ENCODE data around the gene ESPNL.

Gene ESPNL

GRCh38 chr2:238163481-238164198 lies 63.5 kb downstream of the ESPNL start:
- CTCF ChIA-PET, result no interaction called here
- WGBS (ENCODE audit: insufficient coverage), result under 1% methylated on average over 79 of the region's 95 CpGs
- H3K4me3 ChIP-seq (ENCODE audit: control insufficient read depth in 1 of 7, extremely low read depth in 1 of 7, insufficient read depth in 4 of 7, low read depth in 2 of 7, low read length in 6 of 7), result peak overlapping the region in 5 of 7 experiments; percentile 15 to 54 (median 50)
- peaks cover 0 to 68% (median 21%) of the 10 kb centered on the region in 5 experiments for H3K27me3 ChIP-seq (replicated peaks in 2 of 5; ENCODE audit: control insufficient read depth in 4 of 5, insufficient read depth in 5 of 5, low read length in 4 of 5)
- H3K27ac ChIP-seq (ENCODE audit: insufficient read depth in 1 of 2, low read depth in 1 of 2, low read length in 2 of 2, poor library complexity in 1 of 2, severe bottlenecking in 2 of 2), result no peak overlapping the region
- POLR2A ChIA-PET, result no interaction called here
- H3K9me3 ChIP-seq (ENCODE audit: control extremely low read depth in 1 of 5, control insufficient read depth in 4 of 5, insufficient read depth in 2 of 5, low read depth in 1 of 5, low read length in 4 of 5), result no peaks in the 10 kb centered on the region
- H3K36me3 ChIP-seq (ENCODE audit: control insufficient read depth in 4 of 4, insufficient read depth in 4 of 4, low read length in 3 of 4), result peaks cover 0 to 10% (median 6%) of the 10 kb centered on the region in 4 experiments
- H3K4me1 ChIP-seq (ENCODE audit: control extremely low read depth in 1 of 4, control insufficient read depth in 4 of 4, insufficient read depth in 4 of 4, low read length in 3 of 4), result peaks cover 2 to 25% (median 23%) of the 10 kb centered on the region in 4 experiments
- DNase-seq, result peak in 1 of 3 donors; percentile 34

GRCh38 chr2:238164906-238165287 lies 64.8 kb downstream of the ESPNL start:
- H3K27ac ChIP-seq (ENCODE audit: insufficient read depth in 1 of 2, low read depth in 1 of 2, low read length in 2 of 2, poor library complexity in 1 of 2, severe bottlenecking in 2 of 2), result no peak overlapping the region
- H3K4me3 ChIP-seq (ENCODE audit: control insufficient read depth in 1 of 7, extremely low read depth in 1 of 7, insufficient read depth in 4 of 7, low read depth in 2 of 7, low read length in 6 of 7), result no peak overlapping the region
- H3K9me3 ChIP-seq (ENCODE audit: control extremely low read depth in 1 of 5, control insufficient read depth in 4 of 5, insufficient read depth in 2 of 5, low read depth in 1 of 5, low read length in 4 of 5), result no peaks in the 10 kb centered on the region
- CTCF ChIA-PET, result no interaction called here
- POLR2A ChIA-PET, result interaction anchor here (0.7 kb wide), 1 partner anchor 9 kb away, joined by 5 read pairs; no protein-coding TSS in a partner anchor
- H3K4me1 ChIP-seq (ENCODE audit: control extremely low read depth in 1 of 4, control insufficient read depth in 4 of 4, insufficient read depth in 4 of 4, low read length in 3 of 4), result peaks cover 0 to 16% (median 15%) of the 10 kb centered on the region in 4 experiments
- WGBS (ENCODE audit: insufficient coverage), result 95% methylated on average over 8 of the region's 8 CpGs
- DNase-seq, result no peak
- peaks cover 0 to 19% (median 10%) of the 10 kb centered on the region in 4 experiments for H3K36me3 ChIP-seq (ENCODE audit: control insufficient read depth in 4 of 4, insufficient read depth in 4 of 4, low read length in 3 of 4)
- H3K27me3 ChIP-seq (replicated peaks in 2 of 5; ENCODE audit: control insufficient read depth in 4 of 5, insufficient read depth in 5 of 5, low read length in 4 of 5), result peaks cover 0 to 60% (median 17%) of the 10 kb centered on the region in 5 experiments

- 96% methylated on average over 9 of the region's 12 CpGs for WGBS (ENCODE audit: insufficient coverage)
- POLR2A ChIA-PET, result interaction anchor here (0.7 kb wide), 1 partner anchor 9 kb away, joined by 5 read pairs; no protein-coding TSS in a partner anchor
- no peak for DNase-seq
- H3K4me1 ChIP-seq (ENCODE audit: control extremely low read depth in 1 of 4, control insufficient read depth in 4 of 4, insufficient read depth in 4 of 4, low read length in 3 of 4), result peaks cover 0 to 11% (median 10%) of the 10 kb centered on the region in 4 experiments
- no peak overlapping the region for H3K27ac ChIP-seq (ENCODE audit: insufficient read depth in 1 of 2, low read depth in 1 of 2, low read length in 2 of 2, poor library complexity in 1 of 2, severe bottlenecking in 2 of 2)
- H3K9me3 ChIP-seq (ENCODE audit: control extremely low read depth in 1 of 5, control insufficient read depth in 4 of 5, insufficient read depth in 2 of 5, low read depth in 1 of 5, low read length in 4 of 5), result no peaks in the 10 kb centered on the region
- H3K27me3 ChIP-seq (replicated peaks in 2 of 5; ENCODE audit: control insufficient read depth in 4 of 5, insufficient read depth in 5 of 5, low read length in 4 of 5), result peaks cover 0 to 54% (median 14%) of the 10 kb centered on the region in 5 experiments
- CTCF ChIA-PET, result no interaction called here
- no peak overlapping the region for H3K4me3 ChIP-seq (ENCODE audit: control insufficient read depth in 1 of 7, extremely low read depth in 1 of 7, insufficient read depth in 4 of 7, low read depth in 2 of 7, low read length in 6 of 7)
- peaks cover 0 to 24% (median 12%) of the 10 kb centered on the region in 4 experiments for H3K36me3 ChIP-seq (ENCODE audit: control insufficient read depth in 4 of 4, insufficient read depth in 4 of 4, low read length in 3 of 4)
Observed at GRCh38 chr2:238165288-238165921, 65.3 kb downstream of the ESPNL start.

GRCh38 chr2:238166391-238167343 lies 66.5 kb downstream of the ESPNL start:
- 92% methylated on average over 24 of the region's 24 CpGs for WGBS (ENCODE audit: insufficient coverage)
- no peak for DNase-seq
- Histone ChIP-seq H3K36me3 (ENCODE audit: control insufficient read depth in 4 of 4, insufficient read depth in 4 of 4, low read length in 3 of 4) (peaks cover 0 to 32% (median 16%) of the 10 kb centered on the region in 4 experiments), H3K27ac (ENCODE audit: insufficient read depth in 1 of 2, low read depth in 1 of 2, low read length in 2 of 2, poor library complexity in 1 of 2, severe bottlenecking in 2 of 2) (no peak overlapping the region), H3K4me3 (ENCODE audit: control insufficient read depth in 1 of 7, extremely low read depth in 1 of 7, insufficient read depth in 4 of 7, low read depth in 2 of 7, low read length in 6 of 7) (no peak overlapping the region), H3K4me1 (ENCODE audit: control extremely low read depth in 1 of 4, control insufficient read depth in 4 of 4, insufficient read depth in 4 of 4, low read length in 3 of 4) (peaks cover 0 to 9% (median 7%) of the 10 kb centered on the region in 4 experiments), H3K27me3 (replicated peaks in 2 of 5; ENCODE audit: control insufficient read depth in 4 of 5, insufficient read depth in 5 of 5, low read length in 4 of 5) (peaks cover 0 to 42% (median 14%) of the 10 kb centered on the region in 5 experiments), H3K9me3 (ENCODE audit: control extremely low read depth in 1 of 5, control insufficient read depth in 4 of 5, insufficient read depth in 2 of 5, low read depth in 1 of 5, low read length in 4 of 5) (no peaks in the 10 kb centered on the region)
- ChIA-PET CTCF (no interaction called here), POLR2A (no interaction called here)

- POLR2A ChIA-PET, result no interaction called here
- 98% methylated on average over 5 of the region's 7 CpGs for WGBS (ENCODE audit: insufficient coverage)
- DNase-seq, result no peak
- no peak overlapping the region for H3K4me3 ChIP-seq (ENCODE audit: control insufficient read depth in 1 of 7, extremely low read depth in 1 of 7, insufficient read depth in 4 of 7, low read depth in 2 of 7, low read length in 6 of 7)
- peaks cover 0 to 37% (median 19%) of the 10 kb centered on the region in 4 experiments for H3K36me3 ChIP-seq (ENCODE audit: control insufficient read depth in 4 of 4, insufficient read depth in 4 of 4, low read length in 3 of 4)
- peaks cover 0 to 35% (median 13%) of the 10 kb centered on the region in 5 experiments for H3K27me3 ChIP-seq (replicated peaks in 2 of 5; ENCODE audit: control insufficient read depth in 4 of 5, insufficient read depth in 5 of 5, low read length in 4 of 5)
- H3K4me1 ChIP-seq (ENCODE audit: control extremely low read depth in 1 of 4, control insufficient read depth in 4 of 4, insufficient read depth in 4 of 4, low read length in 3 of 4), result peaks cover 0 to 9% (median 7%) of the 10 kb centered on the region in 4 experiments
- CTCF ChIA-PET, result interaction anchor here (0.6 kb wide), 1 partner anchor 22 kb away, joined by 3 read pairs; no protein-coding TSS in a partner anchor
- no peak overlapping the region for H3K27ac ChIP-seq (ENCODE audit: insufficient read depth in 1 of 2, low read depth in 1 of 2, low read length in 2 of 2, poor library complexity in 1 of 2, severe bottlenecking in 2 of 2)
- H3K9me3 ChIP-seq (ENCODE audit: control extremely low read depth in 1 of 5, control insufficient read depth in 4 of 5, insufficient read depth in 2 of 5, low read depth in 1 of 5, low read length in 4 of 5), result no peaks in the 10 kb centered on the region
Observed at GRCh38 chr2:238167344-238167715, 67.2 kb downstream of the ESPNL start.

- Histone ChIP-seq H3K4me1 (ENCODE audit: control extremely low read depth in 1 of 4, control insufficient read depth in 4 of 4, insufficient read depth in 4 of 4, low read length in 3 of 4) (peaks cover 0 to 9% (median 7%) of the 10 kb centered on the region in 4 experiments), H3K27ac (ENCODE audit: insufficient read depth in 1 of 2, low read depth in 1 of 2, low read length in 2 of 2, poor library complexity in 1 of 2, severe bottlenecking in 2 of 2) (no peak overlapping the region), H3K36me3 (ENCODE audit: control insufficient read depth in 4 of 4, insufficient read depth in 4 of 4, low read length in 3 of 4) (peaks cover 0 to 42% (median 24%) of the 10 kb centered on the region in 4 experiments), H3K4me3 (ENCODE audit: control insufficient read depth in 1 of 7, extremely low read depth in 1 of 7, insufficient read depth in 4 of 7, low read depth in 2 of 7, low read length in 6 of 7) (no peak overlapping the region), H3K27me3 (replicated peaks in 2 of 5; ENCODE audit: control insufficient read depth in 4 of 5, insufficient read depth in 5 of 5, low read length in 4 of 5) (peaks cover 0 to 31% (median 9%) of the 10 kb centered on the region in 5 experiments), H3K9me3 (ENCODE audit: control extremely low read depth in 1 of 5, control insufficient read depth in 4 of 5, insufficient read depth in 2 of 5, low read depth in 1 of 5, low read length in 4 of 5) (no peaks in the 10 kb centered on the region)
- ChIA-PET CTCF (interaction anchor here (0.6 kb wide), 1 partner anchor 22 kb away, joined by 3 read pairs; no protein-coding TSS in a partner anchor), POLR2A (no interaction called here)
- WGBS (ENCODE audit: insufficient coverage), result 85% methylated on average over 7 of the region's 8 CpGs
- DNase-seq, result no peak
Observed at GRCh38 chr2:238167761-238168160, 67.6 kb downstream of the ESPNL start.

Data from common myeloid progenitor, CD34-positive (primary cell).